Measurements from ENCODE around the gene SYT6.
"Not testable (repeated sequence)": the region's sequence is repeated elsewhere in the genome, so short reads cannot be mapped to it uniquely, and the experiment has no call there.

Gene SYT6

GRCh38 chr1:114082304-114082630 lies 71.4 kb downstream of the SYT6 start:
- Mint-ChIP-seq H3K36me3 (ENCODE audit: low read depth) (no peaks in the 10 kb centered on the region), H3K4me1 (no peaks in the 10 kb centered on the region), H3K4me3 (no peak overlapping the region), H3K9me3 (no peaks in the 10 kb centered on the region), H3K27me3 (peaks cover 2% of the 10 kb centered on the region), H3K27ac (no peak overlapping the region)
- DNase-seq (no peak), ATAC-seq (no peak)

GRCh38 chr1:114081437-114082303 lies 72.0 kb downstream of the SYT6 start:
- H3K27me3 Mint-ChIP-seq = peaks cover 2% of the 10 kb centered on the region
- H3K36me3 Mint-ChIP-seq (ENCODE audit: low read depth) = no peaks in the 10 kb centered on the region
- H3K4me3 Mint-ChIP-seq = no peak overlapping the region
- no peak overlapping the region for H3K27ac Mint-ChIP-seq
- no peak for DNase-seq
- no peaks in the 10 kb centered on the region for H3K9me3 Mint-ChIP-seq
- H3K4me1 Mint-ChIP-seq = no peaks in the 10 kb centered on the region
- no peak for ATAC-seq

- no peak for ATAC-seq
- H3K36me3 Mint-ChIP-seq (ENCODE audit: low read depth) = no peaks in the 10 kb centered on the region
- DNase-seq = no peak
- no peak overlapping the region for H3K4me3 Mint-ChIP-seq
- H3K9me3 Mint-ChIP-seq = no peaks in the 10 kb centered on the region
- H3K27ac Mint-ChIP-seq = no peak overlapping the region
- peaks cover 2% of the 10 kb centered on the region for H3K27me3 Mint-ChIP-seq
- no peaks in the 10 kb centered on the region for H3K4me1 Mint-ChIP-seq
Observed at GRCh38 chr1:114080511-114081436, 72.9 kb downstream of the SYT6 start.

GRCh38 chr1:114079596-114080190 lies 74.0 kb downstream of the SYT6 start:
- DNase-seq (no peak), ATAC-seq (no peak)
- Mint-ChIP-seq H3K36me3 (ENCODE audit: low read depth) (no peaks in the 10 kb centered on the region), H3K9me3 (no peaks in the 10 kb centered on the region), H3K4me1 (no peaks in the 10 kb centered on the region), H3K4me3 (no peak overlapping the region), H3K27ac (no peak overlapping the region), H3K27me3 (peaks cover 2% of the 10 kb centered on the region)

GRCh38 chr1:114078116-114078515 lies 75.6 kb downstream of the SYT6 start:
- H3K4me1 Mint-ChIP-seq = no peaks in the 10 kb centered on the region
- H3K4me3 Mint-ChIP-seq = no peak overlapping the region
- DNase-seq = no peak
- no peak for ATAC-seq
- peaks cover 2% of the 10 kb centered on the region for H3K27me3 Mint-ChIP-seq
- no peak overlapping the region for H3K27ac Mint-ChIP-seq
- H3K9me3 Mint-ChIP-seq = no peaks in the 10 kb centered on the region
- no peaks in the 10 kb centered on the region for H3K36me3 Mint-ChIP-seq (ENCODE audit: low read depth)

- peaks cover 2% of the 10 kb centered on the region for H3K27me3 Mint-ChIP-seq
- H3K4me3 Mint-ChIP-seq = no peak overlapping the region
- no peak for DNase-seq
- no peaks in the 10 kb centered on the region for H3K36me3 Mint-ChIP-seq (ENCODE audit: low read depth)
- no peak for ATAC-seq
- H3K27ac Mint-ChIP-seq = no peak overlapping the region
- no peaks in the 10 kb centered on the region for H3K9me3 Mint-ChIP-seq
- H3K4me1 Mint-ChIP-seq = no peaks in the 10 kb centered on the region
Observed at GRCh38 chr1:114077188-114077587, 76.5 kb downstream of the SYT6 start.

GRCh38 chr1:114076308-114076707 lies 77.4 kb downstream of the SYT6 start:
- DNase-seq (no peak), ATAC-seq (no peak)
- Mint-ChIP-seq H3K4me1 (no peaks in the 10 kb centered on the region), H3K27ac (no peak overlapping the region), H3K27me3 (peaks cover 2% of the 10 kb centered on the region), H3K4me3 (no peak overlapping the region), H3K9me3 (no peaks in the 10 kb centered on the region), H3K36me3 (ENCODE audit: low read depth) (no peaks in the 10 kb centered on the region)

GRCh38 chr1:114075546-114076242 lies 78.0 kb downstream of the SYT6 start:
- no peak for DNase-seq
- no peak overlapping the region for H3K4me3 Mint-ChIP-seq
- no peaks in the 10 kb centered on the region for H3K9me3 Mint-ChIP-seq
- H3K27ac Mint-ChIP-seq = no peak overlapping the region
- H3K36me3 Mint-ChIP-seq (ENCODE audit: low read depth) = no peaks in the 10 kb centered on the region
- H3K4me1 Mint-ChIP-seq = no peaks in the 10 kb centered on the region
- H3K27me3 Mint-ChIP-seq = peaks cover 1% of the 10 kb centered on the region
- ATAC-seq = no peak

GRCh38 chr1:114075105-114075504 lies 78.6 kb downstream of the SYT6 start:
- no peaks in the 10 kb centered on the region for H3K36me3 Mint-ChIP-seq (ENCODE audit: low read depth)
- ATAC-seq = no peak
- no peak overlapping the region for H3K27ac Mint-ChIP-seq
- H3K27me3 Mint-ChIP-seq = no peaks in the 10 kb centered on the region
- H3K9me3 Mint-ChIP-seq = no peaks in the 10 kb centered on the region
- H3K4me3 Mint-ChIP-seq = no peak overlapping the region
- no peak for DNase-seq
- no peaks in the 10 kb centered on the region for H3K4me1 Mint-ChIP-seq

GRCh38 chr1:114072246-114072645 lies 81.4 kb downstream of the SYT6 start:
- no peak for ATAC-seq
- no peak overlapping the region for H3K4me3 Mint-ChIP-seq

GRCh38 chr1:114069762-114070161 lies 83.9 kb downstream of the SYT6 start:
- not testable (repeated sequence) for H3K27ac Mint-ChIP-seq; DNase-seq; ATAC-seq; H3K36me3 Mint-ChIP-seq (ENCODE audit: low read depth); H3K4me1 Mint-ChIP-seq; H3K9me3 Mint-ChIP-seq; H3K4me3 Mint-ChIP-seq; H3K27me3 Mint-ChIP-seq

More at GRCh38 chr1:114072246-114072645, 81.4 kb downstream of the SYT6 start:
- Mint-ChIP-seq H3K36me3 (ENCODE audit: low read depth) (no peaks in the 10 kb centered on the region), H3K27ac (no peak overlapping the region), H3K9me3 (no peaks in the 10 kb centered on the region), H3K4me1 (no peaks in the 10 kb centered on the region), H3K27me3 (no peaks in the 10 kb centered on the region)
- DNase-seq = no peak

GRCh38 chr1:114068684-114069083 lies 85.0 kb downstream of the SYT6 start:
- not testable (repeated sequence) for H3K27me3 Mint-ChIP-seq; H3K36me3 Mint-ChIP-seq (ENCODE audit: low read depth); H3K27ac Mint-ChIP-seq; ATAC-seq; H3K9me3 Mint-ChIP-seq; H3K4me1 Mint-ChIP-seq; H3K4me3 Mint-ChIP-seq; DNase-seq

GRCh38 chr1:114065671-114066070 lies 88.0 kb downstream of the SYT6 start:
- H3K27ac Mint-ChIP-seq; H3K9me3 Mint-ChIP-seq; H3K36me3 Mint-ChIP-seq (ENCODE audit: low read depth); H3K27me3 Mint-ChIP-seq; ATAC-seq; DNase-seq; H3K4me1 Mint-ChIP-seq; H3K4me3 Mint-ChIP-seq: not testable (repeated sequence)

- Mint-ChIP-seq H3K4me1 (no peaks in the 10 kb centered on the region), H3K9me3 (no peaks in the 10 kb centered on the region), H3K4me3 (no peak overlapping the region), H3K36me3 (ENCODE audit: low read depth) (no peaks in the 10 kb centered on the region), H3K27me3 (peaks cover 2% of the 10 kb centered on the region), H3K27ac (no peak overlapping the region)
- no peak for DNase-seq
- ATAC-seq = no peak
Observed at GRCh38 chr1:114063544-114063943, 90.1 kb downstream of the SYT6 start.

Data from activated naive CD8-positive, alpha-beta T cell treated with anti-CD3 and anti-CD28 coated beads, Interleukin-2, amount 50 U/mL, for 24 hours (primary cell).